IMR-90 (cell line): ENCODE data around the gene SEC16A. TPM values are rescaled to one million over a fixed set of nuclear protein-coding genes. Genes with fewer than 3 reads are reported as not detected.

ENCODE experiments used
- ATAC-seq: fragments of 200-7000 bp; cut with Tn5 transposase; 2 replicates; pipeline ENCODE4 v1.9.1; 2020; ENCODE audit warnings: low read depth, mild to moderate bottlenecking, moderate library complexity
- BruUV-seq: library from RNA; stranded (reverse); fragments of 400-500 nt; replicated peaks from 2 replicates; lab custom pipeline; 2021; lab: Mats Ljungman, UMichigan
- CTCF ChIA-PET: fragments of 300-600 bp; formaldehyde crosslinking; extraction: SDS; loops from one replicate; lab custom pipeline; 2021; ENCODE audit warnings: antibody characterized with exemption; lab: Yijun Ruan, JAX
- POLR2A ChIA-PET: fragments of 300-600 bp; sonication (Branson Sonifier 250); formaldehyde crosslinking; loops from one replicate; lab custom pipeline; 2022; ENCODE audit warnings: antibody characterized with exemption; ENCODE audit not compliant: unreplicated experiment; lab: Charles Lee
- DNase-seq: peaks from one replicate; pipeline ENCODE4 v3.0.0; 2013
- H2AFZ ChIP-seq: replicated peaks from 2 replicates; pipeline ENCODE3; 2013; ENCODE audit warnings: low read length, mild to moderate bottlenecking; ENCODE audit not compliant: poor library complexity
- H2AK5ac ChIP-seq: 2 replicates; pipeline ENCODE4 v1.6.1; 2013; ENCODE audit warnings: low read depth, low read length, inconsistent platforms
- H2AK9ac ChIP-seq: replicated peaks from 2 replicates; pipeline ENCODE3; 2013; ENCODE audit warnings: mild to moderate bottlenecking, low read depth, low read length, moderate library complexity; ENCODE audit not compliant: poor library complexity
- H2BK120ac ChIP-seq: 2 replicates; pipeline ENCODE4 v1.6.1; 2013; ENCODE audit warnings: low read depth, low read length, inconsistent platforms
- H2BK15ac ChIP-seq: 3 replicates; pipeline ENCODE4 v1.6.1; 2013; ENCODE audit warnings: low read depth, low read length, inconsistent platforms
- H2BK20ac ChIP-seq: 2 replicates; pipeline ENCODE4 v1.6.1; 2013; ENCODE audit warnings: low read depth, mild to moderate bottlenecking, inconsistent platforms, low read length, moderate library complexity
- H2BK5ac ChIP-seq: 2 replicates; pipeline ENCODE4 v1.6.1; 2013; ENCODE audit warnings: mild to moderate bottlenecking, low read depth, low read length, inconsistent platforms; ENCODE audit not compliant: poor library complexity, severe bottlenecking
- H3K14ac ChIP-seq: replicated peaks from 2 replicates; pipeline ENCODE4 v1.6.1; 2013; ENCODE audit warnings: low read depth, low read length, inconsistent platforms
- H3K18ac ChIP-seq: 2 replicates; pipeline ENCODE4 v1.6.1; 2013; ENCODE audit warnings: low read depth, low read length, control low read depth
- H3K23ac ChIP-seq: 2 replicates; pipeline ENCODE4 v1.6.1; 2013; ENCODE audit warnings: low read depth, low read length, inconsistent platforms
- H3K27ac ChIP-seq: 2 replicates; pipeline ENCODE4 v1.5.1; 2013; ENCODE audit warnings: mild to moderate bottlenecking, control low read depth, low read length; ENCODE audit not compliant: insufficient read depth
- H3K27me3 ChIP-seq: 2 replicates; pipeline ENCODE4 v1.6.1; 2013; ENCODE audit warnings: low read length; ENCODE audit not compliant: control insufficient read depth, insufficient read depth
- H3K36me3 ChIP-seq: 2 replicates; pipeline ENCODE4 v1.6.1; 2013; ENCODE audit warnings: low read length, mixed read lengths; ENCODE audit not compliant: control insufficient read depth, insufficient read depth
- H3K4ac ChIP-seq: 2 replicates; pipeline ENCODE4 v1.6.1; 2013; ENCODE audit warnings: low read depth, low read length, inconsistent platforms
- H3K4me1 ChIP-seq: 2 replicates; pipeline ENCODE4 v1.6.1; 2013; ENCODE audit warnings: low read length, mixed read lengths; ENCODE audit not compliant: control insufficient read depth, insufficient read depth
- H3K4me2 ChIP-seq: 2 replicates; pipeline ENCODE4 v1.6.1; 2013; ENCODE audit warnings: low read depth, mild to moderate bottlenecking, control low read depth, low read length, moderate library complexity
- H3K4me3 ChIP-seq: 2 replicates; pipeline ENCODE4 v1.5.1; 2013; ENCODE audit warnings: low read depth, mild to moderate bottlenecking, control low read depth, low read length, moderate library complexity; ENCODE audit not compliant: insufficient read depth
- H3K56ac ChIP-seq: 2 replicates; pipeline ENCODE4 v1.6.1; 2013; ENCODE audit warnings: low read length, inconsistent platforms; ENCODE audit not compliant: insufficient read depth; ENCODE audit errors: extremely low read depth
- H3K79me1 ChIP-seq, 2 experiments: 2 replicates each; pipeline ENCODE4 v1.6.1; 2013; ENCODE audit warnings: low read length in 2 of 2, inconsistent platforms in 1 of 2, low read depth in 1 of 2
- H3K9ac ChIP-seq: 2 replicates; pipeline ENCODE4 v1.6.1; 2013; ENCODE audit warnings: low read depth, low read length, control low read depth
- H3K9me1 ChIP-seq: 2 replicates; pipeline ENCODE4 v1.6.1; 2013; ENCODE audit warnings: low read length, inconsistent platforms; ENCODE audit not compliant: insufficient read depth
- H3K9me3 ChIP-seq: 2 replicates; pipeline ENCODE4 v1.6.1; 2013; ENCODE audit warnings: low read length; ENCODE audit not compliant: control insufficient read depth, insufficient read depth
- H4K20me1 ChIP-seq: 2 replicates; pipeline ENCODE4 v1.6.1; 2013; ENCODE audit warnings: low read length, inconsistent platforms; ENCODE audit not compliant: insufficient read depth
- H4K5ac ChIP-seq: 2 replicates; pipeline ENCODE4 v1.6.1; 2013; ENCODE audit warnings: mild to moderate bottlenecking, low read depth, low read length, control low read depth
- H4K8ac ChIP-seq, 2 experiments: 2 replicates each; pipeline ENCODE4 v1.6.1; 2013; ENCODE audit warnings: low read depth in 2 of 2, low read length in 2 of 2, control low read depth in 1 of 2, inconsistent platforms in 1 of 2
- H4K91ac ChIP-seq: 2 replicates; pipeline ENCODE4 v1.6.1; 2013; ENCODE audit warnings: low read depth, low read length, inconsistent platforms; ENCODE audit not compliant: insufficient read depth
- CEBPB ChIP-seq: IDR thresholded peaks from 2 replicates; pipeline ENCODE4 v1.6.1; 2012; ENCODE audit warnings: low read depth, low read length, improper control_type of control experiment
- CHD1 ChIP-seq: IDR thresholded peaks from 2 replicates; pipeline ENCODE4 v1.6.1; 2012; ENCODE audit warnings: low read depth, low read length, improper control_type of control experiment
- CTCF ChIP-seq: conservative IDR thresholded peaks from 2 replicates; pipeline ENCODE4 v1.5.1; 2012; ENCODE audit warnings: mild to moderate bottlenecking, low read depth, low read length, improper control_type of control experiment
- FOS ChIP-seq: fragments of 150-350 bp; IDR thresholded peaks from 2 replicates; pipeline ENCODE4 v1.6.1; 2016; ENCODE audit warnings: low read depth, low read length
- MAZ ChIP-seq: IDR thresholded peaks from 2 replicates; pipeline ENCODE4 v1.6.1; 2012; ENCODE audit warnings: low read depth, mild to moderate bottlenecking, low read length, improper control_type of control experiment, moderate library complexity, borderline replicate concordance
- MXI1 ChIP-seq: IDR thresholded peaks from 2 replicates; pipeline ENCODE4 v1.6.1; 2012; ENCODE audit warnings: low read depth, mild to moderate bottlenecking, low read length, moderate library complexity, borderline replicate concordance
- NFE2L2 ChIP-seq: fragments of 150-350 bp; IDR thresholded peaks from 2 replicates; pipeline ENCODE4 v1.6.1; 2016; ENCODE audit warnings: low read depth, mild to moderate bottlenecking, low read length
- POLR2A ChIP-seq: IDR thresholded peaks from 2 replicates; pipeline ENCODE4 v1.6.1; 2012; ENCODE audit warnings: mild to moderate bottlenecking, low read depth, low read length
- RAD21 ChIP-seq: IDR thresholded peaks from 2 replicates; pipeline ENCODE4 v1.6.1; 2012; ENCODE audit warnings: low read length, improper control_type of control experiment
- RFX5 ChIP-seq: IDR thresholded peaks from 2 replicates; pipeline ENCODE4 v1.8.0; 2012; ENCODE audit warnings: low read depth, mild to moderate bottlenecking, low read length, moderate library complexity
- SMC3 ChIP-seq: fragments of 150-350 bp; IDR thresholded peaks from 2 replicates; pipeline ENCODE4 v1.6.1; 2016; ENCODE audit warnings: low read depth, mild to moderate bottlenecking, antibody characterized with exemption, low read length, moderate library complexity
- WGBS, 2 experiments: methylation state at CpG; one replicate each; pipeline versions ENCODE4 v1.1.5 to v1.1.7; 2013; ENCODE audit warnings: missing lambda C conversion rate in 2 of 2; ENCODE audit not compliant: insufficient read length in 1 of 2; ENCODE audit errors: extremely low coverage in 2 of 2; 5-methylcytosine and 5-hydroxymethylcytosine counted together
- dilution Hi-C: fragments of 300-500 bp; cut with HindIII; formaldehyde crosslinking; loops from one replicate; pipeline ENCODE4 v1.14.3; 2018; ENCODE audit warnings: low sequenced_read_pairs; ENCODE audit not compliant: unreplicated experiment
- in situ Hi-C: fragments of 300-500 bp; cut with MboI; formaldehyde crosslinking; loops from 3 replicates; pipeline ENCODE4 v1.14.3; 2019; ENCODE audit warnings: low sequenced_read_pairs, inconsistent platforms, mixed read lengths
- intact Hi-C: fragments of 100-400 bp; cut with micrococcal nuclease; formaldehyde crosslinking; loops from 2 replicates; pipeline ENCODE4 v1.10.0; 2022
- polyA plus RNA-seq, 3 experiments: library from polyadenylated mRNA; depleted of rRNA; stranded (reverse); fragments of >200 nt; gene quantifications; 2 replicates each; pipeline ENCODE4 v1.2.3, GENCODE V29; 2012; ENCODE audit warnings: low replicate concordance in 1 of 3
- total RNA-seq: library from RNA; depleted of rRNA; stranded (reverse); fragments of >200 nt; gene quantifications from 2 replicates; pipeline ENCODE4 v1.2.3, GENCODE V29; 2012
- TF ChIP-seq, protein P1 (sequence below): fragments of 150-350 bp; IDR thresholded peaks from 2 replicates; pipeline ENCODE4 v1.6.1; 2017; ENCODE audit warnings: mild to moderate bottlenecking, antibody characterized with exemption, low read length, low read depth

The SEC16A gene
- total and polyA plus RNA-seq, 2 of the 4 experiments (the other 2 are of a cell fraction): 12.2 to 48.1 TPM

DNA sequence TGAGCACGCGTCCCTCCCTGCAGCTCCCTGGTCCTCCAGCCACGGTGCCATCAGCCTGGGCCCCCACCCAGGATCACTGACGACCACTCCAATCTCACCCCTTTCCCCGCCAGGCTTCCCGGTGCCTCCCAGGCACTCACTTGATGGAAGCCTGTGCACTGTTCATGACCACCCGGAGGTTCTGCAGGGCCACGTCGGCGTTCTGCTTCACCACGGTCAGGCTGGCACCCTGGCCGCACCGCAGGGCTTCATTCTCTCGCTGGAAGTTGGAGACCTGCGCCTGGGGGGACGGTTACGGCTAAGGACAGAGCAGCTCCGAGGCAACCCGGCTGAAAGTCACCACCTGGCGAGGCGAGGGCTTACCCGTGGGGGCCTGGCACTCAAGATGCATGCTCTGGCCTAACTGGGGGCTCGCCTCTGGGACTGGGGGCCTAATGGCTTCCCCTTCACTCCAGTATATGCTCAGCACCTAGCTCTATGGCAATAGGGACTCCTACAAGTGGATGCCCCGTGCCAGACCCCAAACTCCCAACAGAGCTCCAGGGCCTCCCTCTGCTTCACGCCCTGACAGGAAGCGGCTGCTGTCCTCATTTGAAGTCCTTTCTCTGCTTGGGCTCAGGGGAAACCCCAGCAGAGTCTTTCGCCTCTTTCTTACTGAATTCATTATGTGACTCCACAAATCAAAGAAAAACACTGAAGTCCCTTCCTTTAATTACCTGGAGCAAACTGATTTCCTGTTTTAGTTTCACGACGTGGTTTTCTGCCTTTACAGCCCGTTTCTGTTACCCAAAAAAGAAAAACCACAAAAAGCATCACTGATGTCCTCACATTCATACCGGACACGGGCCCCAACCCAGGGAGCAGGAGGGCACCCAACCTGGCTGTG lies 78.7 kb downstream of the SEC16A start (continued):
- no peak for TF ChIP-seq CTCF

- CTCF ChIA-PET: no interaction called here
- Histone ChIP-seq H4K20me1 (peaks cover 12% of the 10 kb centered on the region; the same call in 1 of the 2 replicates), H3K4ac (no peak overlapping the region), H2BK120ac (no peak overlapping the region), H3K9me3 (no peaks in the 10 kb centered on the region), H2BK5ac (no peak overlapping the region), H3K23ac (no peak overlapping the region), H3K4me3 (no peak overlapping the region), H3K18ac (no peak overlapping the region), H3K27me3 (no peaks in the 10 kb centered on the region), H3K79me1 (peaks cover 15 to 26% of the 10 kb centered on the region in 2 experiments; a peak in 3 of 4 replicates), H4K8ac (no peak overlapping the region), H3K27ac (no peak overlapping the region), H4K91ac (no peak overlapping the region), H3K14ac (no peak overlapping the region), H3K9ac (no peak overlapping the region), H3K36me3 (peaks cover 40% of the 10 kb centered on the region), H3K4me2 (no peak overlapping the region), H4K5ac (no peak overlapping the region), H2AFZ (no peak overlapping the region), H3K56ac (no peak overlapping the region), H2BK20ac (no peak overlapping the region), H2BK15ac (no peak overlapping the region), H2AK5ac (no peak overlapping the region), H3K4me1 (peaks cover 8% of the 10 kb centered on the region), H2AK9ac (no peak overlapping the region), H3K9me1 (0 out of 2 replicates have a peak, but pooled peaks cover 1% of the 10 kb centered on the region)
- ATAC-seq (no peak), DNase-seq (no peak)
- in situ Hi-C loops (loop anchor here (5.0 kb wide), 1 partner anchor 81 kb away; no protein-coding TSS in a partner anchor), intact Hi-C loops (loop anchor here (5.0 kb wide), 1 partner anchor 76 kb away; the partner anchor contains the start of gene GPSM1), dilution Hi-C loops (no loop called here)
- BruUV-seq: no TSS peak
- POLR2A ChIA-PET: no interaction called here
- 80% methylated on average over 1 of the region's 5 CpGs; no CpG with 5 or more reads in 1 of the 2 experiments for WGBS, 2 experiments
- TF ChIP-seq SMC3 (no peak), FOS (no peak), POLR2A (no peak), MAZ (no peak), CHD1 (no peak), RFX5 (no peak), RAD21 (no peak), NFE2L2 (no peak), MXI1 (no peak), CEBPB (no peak)
- TF ChIP-seq, protein P1, sequence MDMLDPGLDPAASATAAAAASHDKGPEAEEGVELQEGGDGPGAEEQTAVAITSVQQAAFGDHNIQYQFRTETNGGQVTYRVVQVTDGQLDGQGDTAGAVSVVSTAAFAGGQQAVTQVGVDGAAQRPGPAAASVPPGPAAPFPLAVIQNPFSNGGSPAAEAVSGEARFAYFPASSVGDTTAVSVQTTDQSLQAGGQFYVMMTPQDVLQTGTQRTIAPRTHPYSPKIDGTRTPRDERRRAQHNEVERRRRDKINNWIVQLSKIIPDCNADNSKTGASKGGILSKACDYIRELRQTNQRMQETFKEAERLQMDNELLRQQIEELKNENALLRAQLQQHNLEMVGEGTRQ: no peak
These were observed 79.3 kb downstream of the SEC16A start for GRCh38 chr9:136403538-136403914.
